Esophagus squamous epithelium (tissue), 4 donors: ENCODE measurements around the gene TMTC2.

Source experiments
- CTCF ChIP-seq, 6 experiments: fragments of 450-650 bp in 4 of 6; fragments of 200-600 bp in 2 of 6; sonication (generic) in 2 of 6; IDR thresholded peaks; one replicate each; pipeline ENCODE4 v1.5.1; 2016 to 2019; ENCODE audit warnings: antibody characterized with exemption in 6 of 6, mild to moderate bottlenecking in 4 of 6, moderate library complexity in 4 of 6
- POLR2A ChIP-seq, 4 donors: fragments of 450-650 bp; IDR thresholded peaks; one replicate each; pipeline ENCODE4 v1.6.1; 2017; ENCODE audit warnings: antibody characterized with exemption in 4 of 4, mild to moderate bottlenecking in 4 of 4, moderate library complexity in 3 of 4

- TF ChIP-seq CTCF (IDR thresholded peaks at IDR 0.05) (no peak), POLR2A (IDR thresholded peaks at IDR 0.05) (no peak)
These were observed 267.9 kb downstream of the TMTC2 start for GRCh38 chr12:82954572-82954971.
